HG03025 (cell line): ENCODE results near the gene IGLL1.
"Not testable (repeated sequence)": the region's sequence is repeated elsewhere in the genome, so short reads cannot be mapped to it uniquely, and the experiment has no call there.

Source experiments
- ATAC-seq: cut with Tn5 transposase; IDR thresholded peaks from one replicate; pipeline ENCODE4 v1.9.1; 2021; ENCODE audit warnings: mild to moderate bottlenecking, moderate library complexity; ENCODE audit not compliant: unreplicated experiment, low FRiP score

Gene IGLL1

DNA sequence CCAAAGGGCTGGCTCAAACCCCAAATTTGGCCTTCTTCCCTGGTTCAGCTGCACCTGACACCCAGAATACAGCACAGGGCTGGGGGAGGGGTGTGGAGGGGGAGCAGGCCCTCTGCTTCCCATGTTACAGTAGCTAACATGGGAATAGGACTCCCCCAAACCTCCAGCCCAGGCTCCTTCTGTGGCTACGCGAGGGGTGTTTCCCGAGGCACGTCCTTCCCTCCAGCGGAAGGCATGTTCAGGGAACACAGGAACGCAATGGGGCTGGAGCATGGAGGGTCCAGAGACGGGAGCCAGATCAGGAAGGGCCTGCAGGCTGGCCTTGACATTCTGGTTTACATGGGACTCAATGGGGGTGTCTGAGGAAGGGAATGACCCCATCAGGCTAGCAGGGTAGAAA is 11.8 kb upstream of the IGLL1 start:
- ATAC-seq: no peak

DNA sequence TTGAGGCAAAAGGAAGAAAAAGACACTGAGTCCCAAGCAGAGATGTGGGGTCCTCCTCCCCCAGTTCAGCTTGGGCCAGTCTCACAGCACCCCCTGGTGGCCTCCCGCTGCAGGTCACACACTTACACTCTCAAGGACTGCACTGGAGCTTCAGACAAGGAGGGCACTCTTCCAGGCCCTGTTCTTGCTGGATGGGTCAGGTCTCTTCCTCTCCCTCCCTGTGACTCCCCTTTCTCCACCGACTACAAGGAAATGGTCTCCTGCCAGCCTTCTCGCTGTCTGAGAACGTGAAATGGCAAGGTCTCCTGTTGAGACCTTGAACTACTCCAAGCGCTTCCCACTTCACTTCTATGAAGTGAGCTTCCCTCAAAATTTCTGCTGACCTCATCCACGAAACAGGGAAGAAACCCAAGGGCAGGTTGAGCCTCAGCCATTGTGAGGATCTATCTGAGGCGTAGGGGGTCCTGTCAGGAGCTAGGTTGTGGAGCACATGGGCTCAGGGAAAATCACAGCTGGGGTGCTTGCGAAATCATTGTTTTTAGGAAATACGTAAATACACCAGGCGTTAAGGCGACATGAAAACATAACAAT is 11.2 kb upstream of the IGLL1 start:
- no peak for ATAC-seq

DNA sequence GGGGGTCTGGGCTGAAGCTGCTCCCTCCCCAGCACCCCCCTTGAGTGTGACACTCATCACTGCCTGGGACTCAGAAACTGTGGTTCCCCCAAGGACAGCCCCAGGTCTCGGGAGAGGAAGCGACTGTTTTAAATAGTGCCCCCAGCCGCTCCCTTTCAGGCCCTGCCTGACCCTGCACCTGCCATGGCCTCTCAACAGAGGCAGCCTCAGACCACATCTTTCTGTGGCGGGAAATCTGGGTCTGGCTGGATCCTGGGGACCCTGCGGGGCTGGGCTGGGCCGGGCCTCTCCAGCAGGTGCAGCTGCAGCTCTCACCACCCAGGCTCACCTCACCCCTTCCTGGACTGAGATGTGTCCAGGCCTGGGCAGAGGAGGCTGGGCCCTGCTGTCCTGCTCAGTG is 3.7 kb upstream of the IGLL1 start:
- no peak for ATAC-seq

DNA sequence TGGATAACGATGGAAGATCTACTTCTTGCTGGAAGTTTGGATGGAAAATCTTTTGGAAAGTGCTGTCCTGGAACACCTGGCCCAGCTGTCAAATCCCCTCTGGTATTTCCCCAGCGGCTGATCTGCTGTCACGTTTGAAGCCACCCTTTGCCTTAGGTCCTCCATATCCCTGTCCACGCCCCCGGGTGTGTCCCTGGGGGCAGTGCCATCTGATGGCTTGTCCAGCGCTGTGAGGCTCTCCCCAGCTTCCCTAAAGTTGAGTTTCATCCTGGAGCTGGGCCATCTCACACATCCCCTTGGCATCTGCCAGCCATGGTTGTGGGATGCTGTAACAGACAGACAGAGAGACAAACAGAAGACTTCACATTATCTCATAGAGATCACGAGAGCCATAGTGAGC is 3.1 kb upstream of the IGLL1 start:
- ATAC-seq: no peak

DNA sequence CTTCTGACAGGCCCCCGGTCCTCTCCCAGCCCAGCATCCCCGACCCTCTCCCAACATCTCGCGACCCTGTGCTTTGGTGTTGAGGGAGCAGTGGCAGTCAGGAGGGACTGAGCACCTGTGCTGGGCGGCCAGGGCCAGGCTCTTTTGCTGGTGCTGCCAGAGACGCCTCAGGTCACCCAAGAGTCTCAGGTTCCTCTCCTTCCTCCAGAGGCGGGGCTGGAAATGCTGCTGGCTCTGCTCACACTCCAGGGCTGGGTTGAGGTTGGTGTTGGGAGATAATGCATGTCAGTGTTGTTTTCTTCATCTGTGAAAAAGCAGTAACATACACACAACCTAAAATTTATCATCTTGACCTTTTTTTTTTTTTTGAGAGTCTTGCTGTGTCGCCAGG is 1.2 kb upstream of the IGLL1 start:
- no peak for ATAC-seq

DNA sequence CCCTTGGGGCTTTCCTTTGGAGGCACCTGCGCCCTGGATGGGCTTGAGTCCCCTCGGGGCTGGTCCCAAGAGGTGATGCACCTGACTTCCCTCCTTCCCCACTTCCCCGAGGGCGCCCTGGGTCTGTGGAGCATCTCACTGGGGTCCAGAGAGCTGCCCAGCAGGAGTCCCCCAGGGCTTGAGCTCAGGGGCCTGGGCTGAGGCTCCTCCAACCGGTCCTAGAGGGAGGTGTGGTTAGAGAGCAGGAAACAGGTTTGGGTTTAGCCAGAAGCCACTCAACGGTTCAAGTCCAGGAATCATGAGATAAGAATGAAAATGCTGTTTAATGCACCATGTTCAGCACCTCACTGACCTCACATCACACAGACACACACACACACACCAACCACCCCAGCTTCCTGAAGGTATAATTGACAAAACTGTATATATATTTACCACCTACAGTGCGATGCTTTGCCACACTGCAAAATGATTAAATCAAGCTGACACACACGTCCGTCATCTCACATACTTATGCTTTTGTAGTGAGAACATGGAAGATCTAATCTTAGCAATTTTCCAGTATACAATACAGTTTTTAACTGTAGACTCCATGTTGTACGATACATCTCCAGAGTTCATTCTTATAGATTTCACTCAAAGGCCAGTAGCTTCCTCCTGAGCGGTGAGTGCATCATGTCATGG is 628 bp upstream of the IGLL1 start:
- no peak for ATAC-seq

DNA sequence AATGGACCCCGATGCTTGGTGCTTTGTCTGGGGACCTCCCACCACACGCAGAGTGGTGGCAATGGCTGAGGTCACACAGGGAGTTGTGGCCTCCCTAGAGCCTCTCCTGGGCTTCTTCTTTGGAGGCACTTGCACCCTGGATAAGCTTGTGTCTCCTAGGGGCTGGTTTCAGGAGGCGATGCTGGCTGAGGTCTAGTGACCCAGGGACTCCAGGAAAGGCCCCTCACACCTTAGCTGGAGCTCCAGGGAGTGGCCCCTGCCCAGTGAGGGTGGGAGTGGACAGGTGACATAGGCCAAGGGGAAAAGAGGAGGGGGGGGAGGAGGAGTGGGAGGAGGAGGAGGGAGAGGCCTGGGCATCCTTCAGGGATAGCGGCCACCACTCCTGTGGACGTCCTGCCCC is 810 bp downstream of the IGLL1 start:
- no peak for ATAC-seq

DNA sequence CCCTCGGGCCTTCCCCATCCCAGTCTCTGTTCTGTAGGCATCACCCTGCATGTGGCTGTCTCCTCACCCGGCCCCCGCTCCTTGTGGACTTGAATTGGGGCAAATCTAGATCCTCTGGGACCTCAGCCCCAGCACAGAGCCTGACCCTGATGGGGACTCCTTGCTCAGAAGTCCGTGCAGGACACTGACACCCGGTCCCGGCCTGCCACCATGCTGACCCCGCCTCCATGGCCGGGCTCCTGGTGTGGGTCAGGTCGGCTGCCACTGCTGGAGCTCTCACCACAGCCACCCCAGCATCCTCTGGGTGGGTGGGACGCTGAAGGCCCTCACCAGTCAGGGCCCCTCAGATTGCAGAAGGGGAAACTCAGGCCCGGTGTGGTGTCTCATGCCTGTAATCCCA is 1.8 kb downstream of the IGLL1 start:
- ATAC-seq: no peak

DNA sequence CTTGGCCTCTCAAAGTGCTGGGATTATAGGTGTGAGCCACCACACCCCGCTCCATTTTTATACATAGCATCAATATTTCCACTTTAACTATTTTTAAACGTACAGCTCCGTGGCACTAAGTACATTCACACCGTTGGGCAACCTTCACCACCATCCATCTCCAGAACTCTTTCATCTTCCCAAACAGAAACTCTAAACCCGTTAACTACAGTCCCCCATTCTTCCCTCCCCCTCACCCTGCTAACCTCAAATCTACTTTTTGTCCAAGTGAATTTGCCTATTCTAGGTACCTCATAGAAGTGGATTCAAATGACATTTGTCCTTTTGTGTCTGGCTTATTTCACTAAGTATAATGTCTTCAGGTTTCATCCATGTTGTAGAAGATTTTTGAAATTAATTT is 3.4 kb downstream of the IGLL1 start:
- no peak for ATAC-seq

DNA sequence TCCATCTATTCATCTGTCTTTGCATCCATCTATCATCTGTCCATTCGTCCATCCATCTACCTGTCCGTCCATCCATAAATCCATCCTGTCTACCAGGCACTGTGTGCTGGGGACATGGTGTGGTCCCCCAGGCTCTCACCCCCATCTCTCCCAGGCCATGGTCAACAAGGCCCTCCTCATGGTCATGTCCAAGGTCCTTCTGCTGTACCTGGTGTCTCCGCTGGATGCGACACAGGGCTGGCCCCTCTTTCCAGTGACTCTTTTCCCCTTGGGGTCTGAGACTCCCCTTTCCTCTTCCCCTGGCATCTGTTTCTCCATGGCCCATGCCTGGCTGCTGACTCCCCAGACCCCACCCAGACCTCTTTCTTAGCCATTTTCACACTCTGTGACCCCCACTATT is 4.5 kb downstream of the IGLL1 start:
- no peak for ATAC-seq

DNA sequence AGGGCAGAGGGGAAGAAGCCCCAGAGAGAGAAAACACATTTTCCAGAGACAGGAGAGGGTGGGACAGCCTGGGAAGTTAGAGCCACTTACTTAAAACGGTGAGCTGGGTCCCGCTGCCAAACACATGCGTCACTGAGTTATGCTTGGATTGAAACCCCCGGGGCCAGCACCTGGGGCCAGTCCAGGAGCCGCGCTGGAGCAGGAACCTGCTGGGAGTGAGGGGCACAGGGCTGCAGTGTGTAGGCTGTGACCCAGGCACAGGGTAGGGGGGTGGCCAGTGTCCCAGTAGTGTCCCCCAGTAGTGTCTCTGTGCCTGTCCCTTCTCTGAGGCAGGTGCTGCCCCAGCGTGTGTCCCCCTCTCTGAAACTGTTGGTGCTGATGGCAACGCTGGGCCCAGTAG is 5.2 kb downstream of the IGLL1 start:
- ATAC-seq: no peak

DNA sequence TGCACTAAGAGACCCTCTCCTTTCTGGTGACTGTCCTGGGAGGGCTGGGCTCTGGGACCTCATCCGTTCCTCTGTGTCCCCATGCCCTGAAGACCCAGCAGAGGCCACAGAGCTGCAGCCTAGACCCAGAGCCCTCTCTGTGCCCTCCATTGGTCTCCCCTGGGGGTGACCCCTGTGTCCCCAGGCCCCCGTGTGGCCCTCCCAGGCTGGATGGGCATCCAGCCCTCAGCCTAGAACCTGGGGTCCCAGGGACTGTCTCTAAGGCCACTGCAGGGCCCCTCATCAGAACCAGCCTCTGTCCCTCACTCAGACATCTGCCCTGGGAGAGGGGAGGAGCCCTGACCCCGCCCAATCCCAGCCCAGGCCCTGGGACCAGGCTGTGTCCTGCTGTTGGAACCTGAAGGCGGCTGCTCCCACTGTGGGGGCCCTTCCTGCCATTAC is 5.7 kb downstream of the IGLL1 start:
- ATAC-seq: no peak

DNA sequence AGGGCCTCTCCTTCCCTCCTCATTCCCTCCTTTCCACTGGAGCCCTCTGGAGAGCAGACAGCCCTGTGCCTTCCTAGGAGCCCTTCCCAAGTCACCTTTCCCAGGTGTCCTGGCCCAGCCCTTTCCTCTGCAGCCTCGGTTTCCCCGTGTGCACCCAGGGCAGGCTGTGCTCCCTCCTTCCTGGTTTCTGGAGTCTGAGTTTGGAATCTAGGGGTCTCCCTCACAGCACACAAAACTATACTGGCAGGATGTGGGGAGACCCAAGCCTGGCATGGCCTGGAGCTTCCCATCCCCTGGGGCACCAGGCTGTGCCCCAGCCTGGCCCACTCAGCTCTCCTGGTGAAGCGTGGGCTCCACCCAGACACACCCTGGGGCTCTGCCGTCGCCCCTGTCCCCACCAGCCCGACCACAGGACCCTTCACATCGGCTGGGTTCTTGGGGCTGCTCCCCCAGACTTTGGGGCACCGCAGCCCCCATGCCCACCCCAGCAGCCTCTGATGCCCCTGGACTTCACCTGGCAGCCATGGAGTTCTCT is 6.3 kb downstream of the IGLL1 start:
- not testable (repeated sequence) for ATAC-seq

DNA sequence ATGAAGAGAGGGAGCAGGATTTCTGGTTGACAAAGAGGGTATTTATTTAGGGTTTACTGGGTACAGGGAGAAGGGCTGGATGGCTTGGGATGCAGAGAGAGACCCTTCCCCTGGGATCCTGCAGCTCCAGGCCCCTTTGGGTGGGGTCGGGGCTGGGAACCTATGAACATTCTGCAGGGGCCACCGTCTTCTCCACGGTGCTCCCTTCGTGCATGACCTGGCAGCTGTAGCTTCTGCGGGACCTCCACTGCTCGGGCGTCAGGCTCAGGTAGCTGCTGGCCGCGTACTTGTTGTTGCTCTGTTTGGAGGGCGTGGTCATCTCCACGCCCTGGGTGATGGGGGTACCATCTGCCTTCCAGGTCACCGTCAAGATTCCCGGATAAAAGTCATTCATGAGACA is 7.0 kb downstream of the IGLL1 start:
- not testable (repeated sequence) for ATAC-seq

DNA sequence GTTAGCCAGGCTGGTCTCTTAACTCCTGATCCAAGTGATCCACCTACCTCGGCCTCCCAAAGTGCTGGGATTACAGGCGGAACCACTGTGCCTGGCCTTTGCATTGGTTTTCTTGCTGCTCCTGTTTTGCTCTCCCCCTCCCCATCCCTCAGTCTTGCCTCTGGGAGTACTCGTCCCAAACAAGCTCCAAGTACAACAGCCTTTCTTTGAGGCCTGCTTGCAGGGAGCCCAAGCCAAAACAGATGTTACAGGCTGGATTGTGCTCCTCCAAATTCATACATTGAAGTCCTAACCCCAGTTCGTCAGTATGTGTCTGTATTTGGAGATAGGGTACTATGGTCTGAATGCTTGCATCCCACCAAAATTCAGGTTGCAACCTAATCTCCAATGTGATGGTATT is 8.6 kb downstream of the IGLL1 start:
- no peak for ATAC-seq

DNA sequence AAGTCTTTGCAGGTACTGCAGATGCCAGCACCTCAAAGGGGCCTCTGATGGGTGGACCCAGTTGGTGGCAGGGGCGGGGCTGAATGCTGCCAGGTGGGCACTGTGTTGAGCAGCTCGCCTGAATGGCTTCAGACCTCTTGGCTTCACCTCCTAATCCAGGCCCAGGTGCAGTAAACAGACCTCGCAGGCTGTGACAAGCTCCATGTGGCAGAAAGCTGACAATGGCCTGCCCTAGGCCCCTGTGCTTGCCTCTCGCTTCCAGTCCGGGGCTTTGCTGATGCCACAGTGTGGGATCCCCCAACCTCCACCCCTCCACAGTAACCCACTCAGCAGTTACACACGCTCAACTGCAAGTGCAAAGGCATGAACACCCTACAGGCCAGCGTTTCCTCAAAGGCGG is 9.4 kb downstream of the IGLL1 start:
- ATAC-seq: no peak

DNA sequence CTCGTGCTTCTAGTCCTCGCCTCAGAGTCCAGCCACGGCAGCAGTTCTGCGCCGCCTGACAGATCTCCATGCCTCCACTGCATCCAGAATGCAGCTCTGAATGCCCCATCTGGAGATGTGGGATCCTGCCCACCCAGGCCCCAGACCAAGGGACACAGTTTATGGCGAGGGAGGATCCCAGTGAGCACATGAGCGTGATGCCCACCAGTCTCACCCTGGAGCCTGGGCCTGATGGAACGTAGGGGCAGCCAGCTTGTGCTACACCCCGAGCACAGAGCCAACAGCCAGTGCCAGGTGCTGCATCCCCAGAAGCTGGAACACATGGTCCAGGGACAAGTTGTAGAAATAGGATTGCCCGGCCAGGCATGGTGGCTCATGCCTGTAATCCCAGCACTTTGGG is 10.4 kb downstream of the IGLL1 start:
- ATAC-seq: no peak

DNA sequence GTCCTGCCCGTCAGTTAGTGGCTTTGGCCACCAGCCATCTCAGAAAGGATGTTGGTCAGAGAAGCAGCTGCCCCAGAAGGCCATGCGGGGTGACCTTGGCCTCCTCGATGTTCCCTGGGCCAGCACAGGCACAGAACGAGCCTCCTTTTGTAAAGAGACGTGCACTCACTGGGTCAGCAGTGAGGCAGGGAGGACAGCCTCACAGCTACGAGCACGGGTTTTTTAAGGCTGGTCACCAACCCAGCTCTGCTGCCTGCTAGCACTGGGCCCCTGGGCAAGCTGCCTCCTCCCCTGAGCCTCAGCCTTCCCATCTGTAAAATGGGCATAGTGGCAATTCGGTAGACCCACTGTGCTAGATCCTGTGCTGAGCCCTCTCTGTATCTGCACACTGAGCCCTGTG is 10.8 kb downstream of the IGLL1 start:
- no peak for ATAC-seq

DNA sequence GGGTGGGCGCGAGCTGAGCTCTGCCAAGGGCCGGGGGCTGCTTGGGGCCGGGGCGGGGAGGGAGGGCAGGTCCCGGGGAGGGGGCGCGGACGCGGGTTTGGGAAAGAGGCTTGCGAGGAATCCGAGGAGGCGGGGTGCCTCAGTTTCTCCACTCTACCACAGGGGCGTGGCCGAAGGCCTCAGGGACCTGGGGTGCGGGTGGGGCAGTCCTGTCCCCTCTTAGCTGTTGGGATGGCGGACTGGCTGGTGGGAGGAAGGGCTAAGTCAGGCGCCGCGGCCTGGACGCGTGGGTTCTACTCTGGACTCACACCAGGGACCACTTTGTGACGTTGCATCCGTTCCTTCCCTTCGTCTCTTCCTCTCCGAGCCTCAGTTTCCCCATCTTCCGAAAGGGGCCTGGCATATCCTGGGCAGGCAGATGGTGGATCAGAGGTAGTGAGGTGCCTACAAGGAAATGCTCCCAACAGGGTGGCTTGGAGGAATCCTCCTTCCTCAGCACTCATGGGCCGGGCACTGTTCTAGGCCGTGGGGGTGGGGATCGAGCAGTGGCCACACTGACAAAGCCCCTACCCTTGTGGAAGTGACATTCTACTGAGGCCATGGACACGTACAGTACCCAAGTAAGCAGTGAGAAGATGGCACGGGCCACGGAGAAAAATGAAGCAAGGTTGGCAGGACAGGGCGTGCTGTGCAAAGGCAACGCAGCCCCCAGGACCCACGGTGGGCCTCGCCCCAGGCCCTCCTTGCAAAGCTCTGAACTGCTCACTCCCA is 13.2 kb downstream of the IGLL1 start:
- no peak for ATAC-seq

DNA sequence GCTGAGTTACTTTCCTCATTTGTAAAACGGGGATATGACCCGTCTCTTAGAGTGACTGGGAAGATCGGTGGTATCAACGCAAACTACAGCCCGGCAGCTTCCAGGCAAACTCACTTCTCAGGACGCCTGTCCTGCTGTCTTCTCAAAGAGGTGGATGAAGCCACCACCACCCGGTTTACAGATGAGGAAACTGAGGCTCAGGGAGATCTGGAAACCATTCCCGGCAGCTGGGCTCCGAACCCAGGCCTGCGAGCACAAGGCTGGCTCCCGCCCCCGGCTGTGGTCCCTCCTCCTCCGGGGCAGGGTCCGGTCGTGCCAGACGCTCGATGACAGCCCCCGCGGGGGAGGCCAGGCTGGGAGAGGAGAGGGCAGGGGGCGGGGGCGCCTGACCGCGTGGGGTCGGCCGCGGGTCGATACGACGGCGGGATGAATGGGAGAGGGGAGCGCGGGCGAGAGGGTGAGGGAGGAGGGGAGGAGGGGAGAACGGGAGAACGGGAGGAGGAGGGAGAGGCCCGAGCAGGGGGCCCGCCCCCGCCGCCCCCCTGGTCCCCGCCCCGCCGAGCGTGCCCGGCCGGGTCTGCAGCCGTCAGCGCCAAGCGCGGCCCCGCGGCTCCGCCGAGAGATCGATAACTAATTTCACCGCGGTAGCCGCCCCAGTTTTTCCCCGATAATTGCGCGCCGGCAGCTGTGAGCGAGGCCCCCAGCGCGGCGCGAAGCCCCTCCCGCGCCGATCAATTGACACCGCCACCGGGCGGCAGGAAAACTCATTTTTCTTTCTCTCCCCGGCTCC is 14.0 kb downstream of the IGLL1 start:
- no peak for ATAC-seq
